ENCODE data around the gene GOLGA8J. TPM values are rescaled to one million over a fixed set of nuclear protein-coding genes. Genes with fewer than 3 reads are reported as not detected.
"Not testable (repeated sequence)": the region's sequence is repeated elsewhere in the genome, so short reads cannot be mapped to it uniquely, and the experiment has no call there.

GOLGA8J gene
- polyA plus RNA-seq, 2 donors = not detected

GRCh38 chr15:30044826-30045225, 37.9 kb upstream of the GOLGA8J start:
- H3K27ac ChIP-seq (ENCODE audit: low read depth in 2 of 2, low read length in 1 of 2); H3K4me1 ChIP-seq (ENCODE audit: control insufficient read depth in 2 of 2, insufficient read depth in 2 of 2, low read length in 1 of 2); H3K4me3 ChIP-seq (ENCODE audit: low read depth in 1 of 2, low read length in 2 of 2); H3K9me3 ChIP-seq (ENCODE audit: control insufficient read depth in 2 of 2, insufficient read depth in 1 of 2, low read depth in 1 of 2, low read length in 1 of 2); H3K36me3 ChIP-seq (ENCODE audit: control insufficient read depth in 2 of 2, insufficient read depth in 2 of 2, low read length in 1 of 2); H3K27me3 ChIP-seq (ENCODE audit: control insufficient read depth in 1 of 2, insufficient read depth in 2 of 2, low read length in 2 of 2): not testable (repeated sequence)
- 86 to 95% methylated on average over 22 of the region's 22 CpGs for WGBS, 2 donors

GRCh38 chr15:30045248-30046041, 37.3 kb upstream of the GOLGA8J start:
- H3K4me3 ChIP-seq (ENCODE audit: low read depth in 1 of 2, low read length in 2 of 2); H3K9me3 ChIP-seq (ENCODE audit: control insufficient read depth in 2 of 2, insufficient read depth in 1 of 2, low read depth in 1 of 2, low read length in 1 of 2); H3K36me3 ChIP-seq (ENCODE audit: control insufficient read depth in 2 of 2, insufficient read depth in 2 of 2, low read length in 1 of 2); H3K27me3 ChIP-seq (ENCODE audit: control insufficient read depth in 1 of 2, insufficient read depth in 2 of 2, low read length in 2 of 2); H3K4me1 ChIP-seq (ENCODE audit: control insufficient read depth in 2 of 2, insufficient read depth in 2 of 2, low read length in 1 of 2); H3K27ac ChIP-seq (ENCODE audit: low read depth in 2 of 2, low read length in 1 of 2): not testable (repeated sequence)
- 60 to 70% methylated on average over 26 of the region's 26 CpGs for WGBS, 2 donors

GRCh38 chr15:30046430-30046829, 36.3 kb upstream of the GOLGA8J start:
- Histone ChIP-seq H3K36me3 (ENCODE audit: control insufficient read depth in 2 of 2, insufficient read depth in 2 of 2, low read length in 1 of 2) (no peaks in the 10 kb centered on the region), H3K4me3 (ENCODE audit: low read depth in 1 of 2, low read length in 2 of 2) (no peak overlapping the region), H3K27me3 (ENCODE audit: control insufficient read depth in 1 of 2, insufficient read depth in 2 of 2, low read length in 2 of 2) (no peaks in the 10 kb centered on the region), H3K27ac (ENCODE audit: low read depth in 2 of 2, low read length in 1 of 2) (no peak overlapping the region), H3K9me3 (ENCODE audit: control insufficient read depth in 2 of 2, insufficient read depth in 1 of 2, low read depth in 1 of 2, low read length in 1 of 2) (peaks cover 0 to 2% of the 10 kb centered on the region in 2 donors), H3K4me1 (ENCODE audit: control insufficient read depth in 2 of 2, insufficient read depth in 2 of 2, low read length in 1 of 2) (no peaks in the 10 kb centered on the region)
- 60 to 64% methylated on average over 2 of the region's 2 CpGs for WGBS, 2 donors

- WGBS, 2 donors = 85 to 88% methylated on average over 3 of the region's 3 CpGs
- H3K9me3 ChIP-seq (ENCODE audit: control insufficient read depth in 2 of 2, insufficient read depth in 1 of 2, low read depth in 1 of 2, low read length in 1 of 2) = no peaks in the 10 kb centered on the region
- no peak overlapping the region for H3K4me3 ChIP-seq (ENCODE audit: low read depth in 1 of 2, low read length in 2 of 2)
- H3K27me3 ChIP-seq (ENCODE audit: control insufficient read depth in 1 of 2, insufficient read depth in 2 of 2, low read length in 2 of 2) = no peaks in the 10 kb centered on the region
- no peaks in the 10 kb centered on the region for H3K36me3 ChIP-seq (ENCODE audit: control insufficient read depth in 2 of 2, insufficient read depth in 2 of 2, low read length in 1 of 2)
- H3K27ac ChIP-seq (ENCODE audit: low read depth in 2 of 2, low read length in 1 of 2) = no peak overlapping the region
- H3K4me1 ChIP-seq (ENCODE audit: control insufficient read depth in 2 of 2, insufficient read depth in 2 of 2, low read length in 1 of 2) = no peaks in the 10 kb centered on the region
These were observed 27.2 kb upstream of the GOLGA8J start for GRCh38 chr15:30055604-30056003.

GRCh38 chr15:30056166-30056565, 26.6 kb upstream of the GOLGA8J start:
- 83 to 88% methylated on average over 4 of the region's 4 CpGs for WGBS, 2 donors
- Histone ChIP-seq H3K4me1 (ENCODE audit: control insufficient read depth in 2 of 2, insufficient read depth in 2 of 2, low read length in 1 of 2) (no peaks in the 10 kb centered on the region), H3K9me3 (ENCODE audit: control insufficient read depth in 2 of 2, insufficient read depth in 1 of 2, low read depth in 1 of 2, low read length in 1 of 2) (no peaks in the 10 kb centered on the region), H3K4me3 (ENCODE audit: low read depth in 1 of 2, low read length in 2 of 2) (no peak overlapping the region), H3K27me3 (ENCODE audit: control insufficient read depth in 1 of 2, insufficient read depth in 2 of 2, low read length in 2 of 2) (no peaks in the 10 kb centered on the region), H3K36me3 (ENCODE audit: control insufficient read depth in 2 of 2, insufficient read depth in 2 of 2, low read length in 1 of 2) (no peaks in the 10 kb centered on the region), H3K27ac (ENCODE audit: low read depth in 2 of 2, low read length in 1 of 2) (no peak overlapping the region)

GRCh38 chr15:30059771-30060170, 23.0 kb upstream of the GOLGA8J start:
- H3K9me3 ChIP-seq (ENCODE audit: control insufficient read depth in 2 of 2, insufficient read depth in 1 of 2, low read depth in 1 of 2, low read length in 1 of 2) = no peaks in the 10 kb centered on the region
- no peaks in the 10 kb centered on the region for H3K4me1 ChIP-seq (ENCODE audit: control insufficient read depth in 2 of 2, insufficient read depth in 2 of 2, low read length in 1 of 2)
- H3K4me3 ChIP-seq (ENCODE audit: low read depth in 1 of 2, low read length in 2 of 2) = no peak overlapping the region
- no peaks in the 10 kb centered on the region for H3K27me3 ChIP-seq (ENCODE audit: control insufficient read depth in 1 of 2, insufficient read depth in 2 of 2, low read length in 2 of 2)
- WGBS, 2 donors = 83 to 87% methylated on average over 11 of the region's 11 CpGs
- H3K27ac ChIP-seq (ENCODE audit: low read depth in 2 of 2, low read length in 1 of 2) = no peak overlapping the region
- H3K36me3 ChIP-seq (ENCODE audit: control insufficient read depth in 2 of 2, insufficient read depth in 2 of 2, low read length in 1 of 2) = no peaks in the 10 kb centered on the region

GRCh38 chr15:30062881-30063280, 19.9 kb upstream of the GOLGA8J start:
- Histone ChIP-seq H3K4me3 (ENCODE audit: low read depth in 1 of 2, low read length in 2 of 2) (no peak overlapping the region), H3K9me3 (ENCODE audit: control insufficient read depth in 2 of 2, insufficient read depth in 1 of 2, low read depth in 1 of 2, low read length in 1 of 2) (no peaks in the 10 kb centered on the region), H3K36me3 (ENCODE audit: control insufficient read depth in 2 of 2, insufficient read depth in 2 of 2, low read length in 1 of 2) (no peaks in the 10 kb centered on the region), H3K27me3 (ENCODE audit: control insufficient read depth in 1 of 2, insufficient read depth in 2 of 2, low read length in 2 of 2) (no peaks in the 10 kb centered on the region), H3K27ac (ENCODE audit: low read depth in 2 of 2, low read length in 1 of 2) (no peak overlapping the region), H3K4me1 (ENCODE audit: control insufficient read depth in 2 of 2, insufficient read depth in 2 of 2, low read length in 1 of 2) (no peaks in the 10 kb centered on the region)
- WGBS, 2 donors = 93 to 95% methylated on average over 4 of the region's 4 CpGs

GRCh38 chr15:30063835-30064546, 18.8 kb upstream of the GOLGA8J start:
- Histone ChIP-seq H3K27me3 (ENCODE audit: control insufficient read depth in 1 of 2, insufficient read depth in 2 of 2, low read length in 2 of 2) (no peaks in the 10 kb centered on the region), H3K36me3 (ENCODE audit: control insufficient read depth in 2 of 2, insufficient read depth in 2 of 2, low read length in 1 of 2) (no peaks in the 10 kb centered on the region), H3K9me3 (ENCODE audit: control insufficient read depth in 2 of 2, insufficient read depth in 1 of 2, low read depth in 1 of 2, low read length in 1 of 2) (no peaks in the 10 kb centered on the region), H3K27ac (ENCODE audit: low read depth in 2 of 2, low read length in 1 of 2) (no peak overlapping the region), H3K4me1 (ENCODE audit: control insufficient read depth in 2 of 2, insufficient read depth in 2 of 2, low read length in 1 of 2) (no peaks in the 10 kb centered on the region), H3K4me3 (ENCODE audit: low read depth in 1 of 2, low read length in 2 of 2) (no peak overlapping the region)
- 52 to 54% methylated on average over 2 of the region's 2 CpGs for WGBS, 2 donors

- Histone ChIP-seq H3K4me1 (ENCODE audit: control insufficient read depth in 2 of 2, insufficient read depth in 2 of 2, low read length in 1 of 2) (no peaks in the 10 kb centered on the region), H3K36me3 (ENCODE audit: control insufficient read depth in 2 of 2, insufficient read depth in 2 of 2, low read length in 1 of 2) (no peaks in the 10 kb centered on the region), H3K27ac (ENCODE audit: low read depth in 2 of 2, low read length in 1 of 2) (no peak overlapping the region), H3K9me3 (ENCODE audit: control insufficient read depth in 2 of 2, insufficient read depth in 1 of 2, low read depth in 1 of 2, low read length in 1 of 2) (no peaks in the 10 kb centered on the region), H3K27me3 (ENCODE audit: control insufficient read depth in 1 of 2, insufficient read depth in 2 of 2, low read length in 2 of 2) (no peaks in the 10 kb centered on the region), H3K4me3 (ENCODE audit: low read depth in 1 of 2, low read length in 2 of 2) (no peak overlapping the region)
- WGBS, 2 donors = 63 to 68% methylated on average over 12 of the region's 12 CpGs
These were observed 17.5 kb upstream of the GOLGA8J start for GRCh38 chr15:30065025-30065801.

Data from esophagus (tissue), 2 donors.